Stimulated activated CD4-positive, alpha-beta T cell treated with anti-CD3 and anti-CD28 coated beads, Interleukin-2, amount 100 ng/mL, for 4 hours (primary cell): ENCODE results near the gene DIRAS1.
A peak's percentile ranks its signal among the peaks of the same experiment; 100 is the strongest.

ENCODE experiments used
- DNase-seq: peaks from one replicate; pipeline ENCODE4 v3.0.0-alpha.2; 2020; ENCODE audit warnings: low read depth

DIRAS1 gene

DNA sequence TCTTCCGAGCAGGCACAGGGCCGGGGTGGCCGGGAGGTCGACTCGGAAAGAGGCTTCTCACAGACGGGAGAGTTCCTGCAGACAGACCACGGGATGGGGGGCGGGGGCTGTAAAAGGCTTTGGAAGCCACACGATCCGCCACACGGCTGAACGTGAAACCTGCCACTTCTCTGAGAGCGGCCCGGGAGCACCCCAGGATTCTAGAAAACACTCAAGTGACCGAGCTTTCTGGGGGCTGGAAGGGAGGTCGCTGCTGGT is 34.2 kb upstream of the DIRAS1 start:
- no peak for DNase-seq

DNA sequence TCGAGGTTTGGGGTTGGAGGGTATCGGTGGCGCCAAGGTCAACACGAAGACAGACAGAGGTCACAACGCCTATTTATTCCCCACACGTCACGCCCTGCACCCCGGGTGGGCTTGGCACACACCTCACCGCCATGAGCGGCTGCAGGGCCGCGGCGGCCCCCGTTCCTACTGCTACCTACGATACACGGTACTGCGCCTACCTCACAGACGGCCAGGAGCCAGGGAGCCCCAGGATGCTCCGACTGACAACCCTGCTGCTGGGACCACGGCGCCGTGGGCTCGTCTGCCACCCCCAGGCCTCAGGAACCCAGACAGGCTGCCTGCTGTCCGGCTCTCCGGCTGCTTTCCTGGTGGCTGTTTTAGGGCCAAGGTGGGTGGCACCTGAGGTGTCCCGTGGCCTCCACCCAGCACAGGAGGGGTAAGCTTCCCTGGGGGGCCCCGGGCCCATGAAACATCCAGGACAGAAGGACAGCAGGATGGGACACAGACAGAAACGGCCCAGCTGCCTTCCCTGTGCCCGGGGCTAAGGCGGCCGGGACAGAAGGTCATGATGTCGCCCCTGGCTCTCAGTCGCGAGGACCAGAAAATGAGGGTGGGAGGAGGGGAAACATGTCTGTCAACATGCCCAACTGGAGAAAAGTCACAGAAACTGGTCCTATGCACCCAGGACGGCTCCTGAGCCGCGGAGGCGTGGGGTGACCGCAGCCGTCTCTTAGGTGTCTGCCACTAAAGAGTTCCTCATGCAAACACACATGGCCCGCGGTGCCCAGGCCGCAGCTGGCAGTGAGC is 33.7 kb upstream of the DIRAS1 start:
- DNase-seq, result no peak

DNA sequence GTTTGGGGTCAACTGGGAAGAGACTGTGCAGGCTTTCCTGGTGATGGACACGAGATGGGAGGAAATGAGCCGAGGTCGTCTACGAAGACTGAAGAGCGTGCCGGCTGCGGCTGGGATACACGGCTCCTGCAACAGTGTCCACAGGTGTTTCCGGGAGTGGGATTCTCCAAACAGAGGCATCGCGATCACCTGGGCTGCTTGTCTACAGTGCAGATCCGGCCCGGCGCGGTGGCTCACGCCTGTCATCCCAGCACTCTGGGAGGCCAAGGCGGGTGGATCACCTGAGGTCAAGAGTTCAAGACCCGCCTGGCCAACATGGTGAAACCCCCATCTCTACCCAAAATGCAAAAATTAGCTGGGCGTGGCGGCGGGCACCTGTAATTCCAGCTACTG is 30.3 kb upstream of the DIRAS1 start:
- DNase-seq, result no peak

DNA sequence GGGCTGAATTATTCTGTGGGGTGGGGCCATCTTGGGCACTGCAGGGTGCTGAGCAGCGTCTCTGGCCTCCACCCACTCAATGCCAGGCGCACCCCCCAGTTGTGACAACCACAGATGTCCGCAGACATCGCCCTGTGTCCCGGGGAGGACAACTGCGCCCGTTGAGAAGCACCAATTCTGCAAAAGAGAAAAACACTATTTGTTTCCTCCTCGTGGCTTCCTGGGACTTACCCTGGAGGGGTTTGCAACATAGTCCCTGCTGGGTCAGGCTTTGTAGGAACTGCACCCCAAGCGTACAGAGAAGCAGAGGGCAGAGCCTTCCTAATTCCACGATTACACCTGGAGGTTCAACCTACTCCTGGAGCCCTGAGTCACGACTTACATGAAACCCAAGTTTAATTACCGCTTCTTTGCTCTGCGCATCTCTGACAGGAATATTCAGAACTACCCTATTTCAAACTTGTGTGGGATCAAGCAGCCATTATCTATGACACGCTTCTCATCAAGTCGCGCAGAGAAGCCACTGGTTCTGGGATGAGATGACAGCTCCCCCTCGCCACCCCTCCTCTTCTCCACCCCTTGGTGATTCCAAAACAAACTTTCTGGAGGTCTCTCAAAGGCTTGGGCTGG is 29.8 kb upstream of the DIRAS1 start:
- no peak for DNase-seq

DNA sequence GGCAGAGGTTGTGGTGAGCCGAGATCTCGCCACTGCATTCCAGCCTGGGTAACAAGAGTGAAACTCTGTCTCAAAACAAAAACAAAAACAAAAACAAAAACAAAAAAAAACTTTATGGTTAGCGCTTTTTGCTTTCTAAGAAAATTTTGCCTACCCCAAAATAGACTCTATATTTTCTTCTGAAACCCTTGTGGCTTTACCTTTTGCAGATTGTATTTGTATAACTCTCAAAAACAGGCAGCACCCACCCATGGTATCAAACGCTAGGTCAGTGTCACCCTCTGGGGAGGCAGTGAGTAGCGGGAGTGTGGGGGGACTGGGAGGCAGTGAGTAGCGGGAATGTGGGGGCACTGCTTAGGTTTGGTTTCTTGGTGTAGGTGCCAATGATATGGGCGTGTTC is 26.2 kb upstream of the DIRAS1 start:
- no peak for DNase-seq

DNA sequence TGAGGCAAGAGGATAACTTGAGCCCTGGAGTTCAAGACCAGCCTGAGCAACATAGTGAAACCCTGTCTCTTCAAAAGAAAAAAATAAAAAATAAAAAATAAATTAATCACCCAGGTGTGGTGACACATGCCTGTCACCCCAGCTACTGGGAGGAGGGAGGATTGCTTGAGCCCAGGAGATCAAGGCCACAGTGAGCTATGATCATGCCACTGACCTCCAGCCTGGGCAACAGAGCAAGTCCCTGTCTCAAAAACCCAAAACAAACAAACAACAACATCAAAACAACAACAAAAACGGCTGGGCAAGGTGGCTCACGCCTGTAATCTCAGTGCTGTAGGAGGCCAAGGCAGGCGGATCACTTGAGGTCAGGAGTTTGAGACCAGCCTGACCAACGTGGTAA is 22.9 kb upstream of the DIRAS1 start:
- DNase-seq, result no peak

DNA sequence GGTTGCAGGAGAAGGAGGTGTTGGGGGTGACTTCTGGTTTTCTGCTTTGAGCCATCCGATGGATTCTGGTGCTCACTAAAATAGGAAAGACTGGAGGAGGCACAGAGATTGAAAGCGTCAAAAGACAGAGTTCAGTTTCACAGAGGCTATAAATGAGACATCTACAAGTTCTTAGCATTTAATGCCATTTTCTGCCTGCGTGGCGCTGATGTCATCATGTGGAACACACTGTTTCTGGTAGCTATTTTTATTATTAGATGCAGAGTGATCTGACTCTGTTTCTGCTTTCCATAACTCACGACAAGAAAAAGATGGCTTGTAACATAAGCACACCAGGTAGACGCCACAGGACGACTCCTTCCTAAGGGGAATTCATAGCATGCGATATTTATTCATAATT is 21.9 kb upstream of the DIRAS1 start:
- DNase-seq, result no peak

DNA sequence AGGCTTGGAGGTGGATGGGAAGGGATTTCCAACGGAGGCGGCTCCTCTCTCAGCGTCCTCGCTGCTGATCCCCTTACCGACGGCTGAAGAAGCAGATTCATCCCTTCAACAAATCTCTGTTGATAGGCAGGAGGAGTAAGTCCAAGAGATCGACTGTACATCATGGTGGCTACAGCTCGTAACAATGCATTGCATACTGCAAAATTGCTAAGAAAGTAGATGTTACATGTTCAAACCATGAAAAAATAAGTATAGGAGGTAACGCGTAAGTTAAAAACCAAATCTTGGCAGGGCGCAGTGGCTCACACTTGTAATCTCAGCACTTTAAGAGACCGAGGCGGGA is 19.1 kb upstream of the DIRAS1 start:
- no peak for DNase-seq

DNA sequence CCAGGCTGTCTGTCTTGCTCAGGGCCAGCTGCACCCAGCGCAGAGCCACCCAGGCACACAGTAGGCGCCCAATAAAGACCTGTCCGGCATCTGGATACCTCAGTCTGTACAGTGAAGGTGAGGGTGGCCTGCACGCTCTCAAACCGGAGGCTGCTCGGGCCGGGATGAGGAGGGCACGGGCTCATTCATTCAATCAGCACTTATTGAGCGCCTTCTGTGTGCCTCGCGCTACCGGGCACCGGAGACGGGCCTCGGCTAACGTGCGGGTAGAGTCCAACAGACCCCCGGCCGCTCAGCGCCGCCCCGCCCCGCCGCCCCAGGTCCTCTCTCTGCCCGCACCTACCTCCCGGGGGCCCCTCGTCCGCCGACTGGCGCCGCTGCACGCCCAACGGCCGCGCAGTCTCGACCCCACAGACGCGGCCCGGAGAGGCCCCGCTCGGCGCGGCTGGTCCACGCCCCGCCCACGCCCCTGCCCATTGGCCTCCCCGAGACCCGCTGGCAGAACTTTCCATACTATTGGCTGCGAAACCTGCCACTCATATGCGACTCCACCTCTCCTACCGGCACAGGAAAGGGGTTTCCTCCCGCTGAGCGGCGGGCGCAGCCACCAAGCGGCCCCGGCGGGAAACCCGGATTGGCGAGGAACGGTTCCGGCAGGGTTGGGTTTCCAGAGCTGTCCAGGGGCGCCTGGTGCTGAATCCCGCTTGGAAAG is 18.6 kb upstream of the DIRAS1 start, which contains the start of gene SLC39A3:
TSS of gene SLC39A3 (minus strand) at position 416 of the 712 bp plus-strand sequence. CDS start 2,760 bp downstream, outside the sequence.
- DNase-seq, result peak; percentile 99

DNA sequence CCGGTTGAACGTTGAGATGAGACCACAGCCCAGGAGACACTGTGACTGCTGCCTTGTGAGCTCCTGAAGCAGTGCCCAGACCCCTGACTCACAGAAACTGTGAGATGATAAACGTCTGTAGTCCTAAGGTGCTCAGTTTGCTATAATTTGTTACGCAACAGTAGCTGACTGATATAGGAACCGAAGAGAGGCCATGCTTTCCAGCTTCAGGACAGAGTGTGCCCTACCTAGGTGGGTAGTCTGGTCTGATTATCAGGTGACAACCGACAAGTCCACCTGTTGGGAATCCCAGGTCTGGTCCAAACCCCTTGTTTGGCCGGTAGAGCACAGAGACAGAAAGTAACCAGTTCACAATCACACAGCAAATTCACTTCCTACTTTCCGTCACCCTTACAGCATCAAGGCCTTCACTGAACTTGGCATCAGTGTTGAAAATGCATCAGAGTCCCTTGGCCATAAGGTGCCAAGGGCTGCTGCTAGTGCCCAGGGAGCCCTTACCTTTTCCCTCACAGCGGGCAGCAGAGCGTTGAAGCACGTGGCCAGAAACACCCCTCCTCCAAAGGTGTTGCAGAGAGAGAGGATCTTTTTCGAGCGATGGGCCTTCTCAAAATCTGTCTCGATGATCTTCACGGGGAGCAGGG is 15.5 kb upstream of the DIRAS1 start:
- no peak for DNase-seq

DNA sequence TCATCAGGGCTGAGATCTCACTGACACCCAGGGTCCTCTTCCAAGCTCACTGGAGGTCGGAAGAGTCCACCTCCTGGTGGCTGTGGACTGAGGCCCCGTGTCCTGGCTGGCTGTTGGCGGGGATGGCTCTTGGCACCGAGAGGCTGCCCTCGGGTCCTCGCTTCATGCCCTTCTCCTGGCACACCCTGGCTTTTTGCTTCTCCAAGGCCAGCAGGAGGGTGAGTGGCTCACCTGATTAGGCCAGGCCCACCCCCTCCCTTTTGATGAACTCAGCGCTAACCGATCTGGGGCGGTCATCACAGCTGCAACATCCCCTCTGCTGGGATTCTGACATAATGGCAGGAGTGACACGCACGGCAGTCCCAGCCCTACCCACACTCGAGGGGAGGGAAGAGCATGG is 14.2 kb upstream of the DIRAS1 start:
- no peak for DNase-seq

DNA sequence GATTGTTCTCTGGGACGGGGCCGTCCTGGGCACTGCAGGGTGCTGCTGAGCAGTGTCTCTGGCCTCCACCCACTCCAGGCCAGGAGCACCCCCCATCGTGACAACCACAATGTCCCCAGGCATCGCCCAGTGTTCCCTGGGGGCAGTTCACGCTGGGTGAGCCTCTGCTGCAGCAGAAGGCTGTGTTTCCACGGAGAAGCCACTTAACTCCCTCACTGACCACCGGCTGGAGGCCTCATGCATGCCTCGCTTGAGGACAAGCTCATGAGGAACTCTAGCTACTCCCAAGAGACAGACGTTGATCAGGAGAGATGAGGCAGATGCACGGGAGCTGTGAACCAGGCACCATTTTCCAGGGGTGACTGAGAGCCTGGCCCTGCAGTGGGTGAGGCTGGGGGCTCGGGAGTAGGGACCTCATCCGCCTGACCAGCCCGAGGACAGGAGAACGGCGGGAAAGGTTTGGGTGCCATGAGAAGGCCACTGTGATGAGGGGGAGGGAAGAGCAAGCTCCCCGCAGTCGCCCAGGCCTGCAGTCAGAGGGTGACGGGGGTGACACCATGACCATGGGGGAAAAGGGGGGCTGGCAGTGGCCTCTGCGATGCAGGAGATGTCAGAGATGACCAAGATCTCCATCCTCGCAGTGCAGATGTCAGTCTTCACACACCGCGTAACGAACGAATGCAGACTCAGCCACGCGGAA is 13.6 kb upstream of the DIRAS1 start:
- DNase-seq, result no peak

DNA sequence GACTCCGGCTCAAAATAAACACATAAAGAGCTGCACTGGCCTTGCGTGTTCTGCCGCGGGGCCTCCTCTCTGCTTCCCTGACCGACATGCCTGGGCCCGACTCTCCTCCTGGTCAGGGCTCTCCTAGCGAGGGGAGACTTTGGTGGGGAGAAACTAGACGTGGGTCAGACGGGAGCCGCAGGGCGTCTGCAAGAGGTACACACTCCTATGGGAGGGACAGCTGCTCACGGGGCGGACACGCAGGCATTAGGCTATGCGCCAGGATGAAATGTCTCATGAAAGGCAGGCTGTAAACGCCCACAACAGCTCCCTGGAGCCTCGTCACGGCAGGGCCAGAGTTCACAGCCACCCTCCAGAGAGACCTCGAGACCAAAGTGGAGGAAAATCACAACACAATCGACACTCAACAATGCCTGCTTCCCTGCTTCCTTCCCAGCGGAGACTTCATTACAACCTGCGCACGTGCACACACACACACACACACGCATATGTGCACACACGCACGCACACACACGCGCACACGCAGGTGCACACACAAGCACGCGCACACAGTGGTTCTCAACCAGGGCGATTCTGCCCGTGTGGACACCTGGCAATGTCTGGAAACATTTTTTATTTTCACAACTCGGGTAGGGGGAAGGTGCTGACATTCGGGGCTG is 12.9 kb upstream of the DIRAS1 start:
- DNase-seq, result no peak

DNA sequence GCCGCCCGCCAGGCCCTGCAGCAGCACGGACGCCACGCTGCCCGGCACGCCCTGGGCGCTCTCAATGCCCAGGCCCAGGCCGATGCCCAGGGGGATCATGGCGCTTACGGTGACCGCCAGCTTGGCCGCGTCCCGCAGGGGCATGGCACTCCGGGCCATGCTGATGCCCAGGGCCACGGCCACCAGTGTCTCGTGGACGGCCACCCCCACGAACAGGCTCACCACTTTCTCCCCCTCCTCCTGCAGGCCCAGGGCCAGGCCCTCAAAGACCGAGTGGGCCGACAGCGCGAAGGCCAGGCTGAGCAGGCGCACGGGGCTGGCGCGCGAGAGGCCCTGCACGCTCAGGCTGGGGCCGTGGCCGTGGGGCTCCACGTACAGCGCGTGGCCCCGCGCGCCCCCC is 11.7 kb upstream of the DIRAS1 start:
- DNase-seq, result no peak

DNA sequence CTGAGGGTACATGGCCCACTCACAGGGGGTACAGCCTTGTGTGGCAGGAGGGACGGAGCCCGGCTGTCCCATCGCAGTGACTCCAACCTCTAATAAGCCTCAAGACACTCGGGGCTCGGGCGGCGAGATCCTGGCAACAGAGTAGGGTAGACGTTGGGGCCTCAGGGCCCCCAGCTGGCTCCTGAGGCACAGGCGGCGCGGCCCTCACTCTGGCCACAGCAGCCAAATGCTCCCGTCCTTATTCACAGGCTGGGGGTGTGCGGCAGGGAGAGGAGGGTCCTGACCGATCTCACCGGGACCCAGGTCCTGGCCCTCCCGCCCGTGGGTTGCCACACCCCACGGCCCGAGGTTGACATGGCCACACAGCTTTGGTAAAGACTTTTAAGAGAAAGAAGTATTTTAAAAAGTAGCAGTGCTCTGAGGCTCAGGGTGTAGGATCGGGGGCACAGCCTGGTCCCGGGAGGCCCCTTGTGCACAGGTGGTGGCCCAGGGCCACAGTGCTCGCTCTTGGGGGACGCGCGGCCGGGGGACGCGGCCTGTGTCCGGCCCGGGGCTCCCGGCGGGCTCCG is 11.1 kb upstream of the DIRAS1 start:
- no peak for DNase-seq

DNA sequence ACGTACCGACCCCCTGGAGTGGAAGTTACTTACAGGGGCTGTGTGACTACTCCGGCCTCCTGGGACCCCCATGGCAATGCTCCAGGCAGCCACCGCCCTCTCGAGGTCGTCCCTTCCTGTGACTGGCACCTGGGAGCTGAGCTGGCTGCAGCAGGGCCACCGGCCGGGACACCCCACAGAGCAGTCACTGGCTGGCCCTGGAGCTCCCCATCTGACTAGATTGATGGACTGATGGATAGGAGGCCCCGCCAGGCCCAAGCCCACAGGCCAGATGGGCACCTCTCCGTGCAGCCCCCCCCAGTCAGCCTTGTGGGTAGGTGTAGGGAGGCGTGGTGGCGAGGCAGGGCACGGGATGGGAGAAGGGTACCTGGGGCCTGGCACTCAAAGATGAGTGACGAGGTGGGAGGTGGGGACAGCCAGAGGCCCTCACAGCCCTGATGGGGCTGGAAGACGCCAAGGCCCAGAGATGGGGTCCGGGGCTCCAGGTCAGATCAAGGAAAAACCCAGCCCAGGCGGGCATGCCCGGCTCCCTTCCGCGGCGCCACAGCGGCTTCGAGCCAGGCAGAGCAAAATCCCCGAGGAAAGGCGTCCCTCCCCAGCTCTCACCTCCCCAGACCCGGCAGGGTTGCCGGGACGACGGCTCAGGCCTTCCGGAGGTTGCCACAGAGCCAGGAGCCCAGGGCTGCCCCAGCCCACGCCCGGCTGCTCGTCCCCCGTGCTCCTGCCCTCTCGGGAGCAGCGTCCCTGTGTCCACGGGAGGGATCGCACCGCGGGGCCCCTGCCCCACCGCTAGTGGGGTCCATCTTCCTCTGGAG is 10.2 kb upstream of the DIRAS1 start:
- DNase-seq, result no peak

DNA sequence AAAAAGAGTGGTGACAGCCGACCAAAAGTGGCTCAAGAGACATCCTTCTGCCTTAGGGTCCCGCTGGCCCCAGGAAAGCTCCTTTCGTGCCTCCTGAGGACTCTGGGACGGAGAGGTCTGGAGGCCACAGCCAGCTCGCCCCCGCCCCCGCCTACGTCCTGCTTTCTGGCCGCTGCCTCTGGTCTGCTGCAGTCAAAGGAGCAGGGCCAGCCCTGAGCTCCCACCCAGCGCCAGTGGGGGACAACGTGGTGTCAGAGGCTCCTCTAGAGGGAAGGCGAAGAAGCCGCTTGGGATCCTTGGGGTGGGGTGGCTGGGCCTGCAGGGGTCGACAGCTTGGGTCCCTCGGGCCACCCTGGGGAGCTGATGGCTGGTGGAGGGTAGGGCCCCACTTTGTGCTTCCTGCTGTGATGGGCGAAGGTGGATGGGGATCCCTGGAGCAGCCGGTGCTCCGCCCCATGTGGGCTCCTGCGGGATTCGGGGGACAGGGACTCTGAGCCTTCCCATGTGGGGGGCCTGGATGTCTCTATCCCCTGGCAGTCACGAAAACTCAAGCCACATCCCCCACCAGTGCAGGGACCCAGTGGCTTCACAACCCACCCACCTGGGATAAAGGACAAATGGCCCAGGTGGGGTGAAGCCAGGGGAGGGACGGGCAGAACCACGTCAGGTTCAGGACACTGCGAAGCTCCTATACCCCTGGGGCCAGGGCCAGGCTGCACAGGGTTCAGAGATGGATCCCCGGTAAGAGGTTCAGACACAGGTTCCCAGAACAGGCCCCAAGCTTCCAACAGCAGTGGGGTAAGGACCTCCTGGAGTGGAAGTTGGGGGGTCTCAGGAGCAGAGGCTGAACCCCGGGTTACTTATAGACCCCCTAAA is 9.0 kb upstream of the DIRAS1 start:
- no peak for DNase-seq

DNA sequence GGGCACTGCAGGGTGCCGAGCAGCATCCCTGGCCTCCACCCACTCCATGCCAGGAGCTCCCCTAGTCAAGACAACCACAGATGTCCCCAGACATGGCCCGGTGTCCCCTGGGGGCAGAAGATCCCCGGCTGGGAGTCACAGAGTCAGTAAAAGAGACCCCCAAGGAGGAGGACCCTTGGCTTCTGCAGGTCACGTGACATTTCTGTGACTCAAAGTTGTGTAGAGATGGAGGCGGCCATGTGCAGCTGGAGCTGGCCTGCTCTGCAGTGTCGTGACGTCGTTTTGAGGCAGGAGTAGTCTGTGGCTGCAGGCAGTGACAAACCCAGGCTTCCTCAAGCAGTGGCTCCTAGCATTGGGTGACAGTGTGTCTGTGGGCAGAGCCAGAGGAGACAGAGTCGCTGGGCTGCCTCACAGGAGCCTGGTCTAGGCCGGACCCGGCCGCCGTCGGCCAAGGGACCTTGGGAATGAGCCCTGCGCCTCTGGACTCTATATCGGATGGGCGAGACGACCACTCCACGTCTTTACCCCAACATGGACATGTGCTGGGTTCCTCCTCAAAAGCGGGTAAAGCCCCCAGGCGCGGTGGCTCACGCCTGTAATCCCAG is 7.7 kb upstream of the DIRAS1 start:
- no peak for DNase-seq

DNA sequence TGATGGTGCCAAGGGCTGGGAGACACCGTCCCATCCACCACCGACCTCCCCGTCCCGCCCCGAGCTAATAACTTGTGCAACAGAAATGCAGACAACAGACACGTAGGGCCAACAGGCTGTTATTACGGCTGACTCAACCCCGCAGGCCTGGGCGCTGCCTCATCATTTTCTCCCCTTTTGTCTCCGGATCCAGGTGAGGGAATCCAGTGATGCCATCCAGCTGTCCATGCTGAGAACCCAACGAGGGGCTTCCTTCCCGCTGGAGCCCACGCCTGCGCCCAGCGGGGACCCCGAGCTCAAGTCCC is 6.4 kb upstream of the DIRAS1 start:
- no peak for DNase-seq
